ENCODE measurements around the gene CDC73. TPM values are rescaled to one million over a fixed set of nuclear protein-coding genes. Genes with fewer than 3 reads are reported as not detected.
"Not testable (repeated sequence)": the region's sequence is repeated elsewhere in the genome, so short reads cannot be mapped to it uniquely, and the experiment has no call there.

Gene CDC73
- polyA plus RNA-seq, 10 donors = 22.8 to 34.4 (median 28.5) TPM

- no peak for DNase-seq
Observed at GRCh38 chr1:193176113-193176512, 54.3 kb downstream of the CDC73 start.

- no peak for DNase-seq
Observed at GRCh38 chr1:193176788-193177187, 55.0 kb downstream of the CDC73 start.

GRCh38 chr1:193179094-193179493 is 57.3 kb downstream of the CDC73 start:
- no peak for DNase-seq

- DNase-seq = no peak
Observed at GRCh38 chr1:193181536-193181935, 59.7 kb downstream of the CDC73 start.

DNA sequence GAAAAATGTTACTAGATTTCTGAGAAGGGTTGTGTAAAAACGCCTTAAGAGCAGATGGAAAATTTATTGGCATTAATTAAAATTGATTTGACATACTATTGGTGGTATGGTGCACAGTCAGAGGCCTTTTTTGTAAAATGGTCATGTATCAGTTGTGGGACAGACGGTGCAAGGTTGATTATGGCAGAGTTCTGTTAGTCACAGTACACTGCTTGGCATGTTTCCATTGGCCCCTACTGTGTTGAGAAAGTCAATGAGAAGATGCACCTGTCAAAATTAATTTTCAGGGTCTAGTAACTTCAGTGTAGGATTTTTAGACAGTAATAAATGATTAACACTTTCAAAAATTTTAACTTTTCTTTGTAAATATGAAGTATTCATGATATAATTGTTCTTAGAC is 60.2 kb downstream of the CDC73 start:
- peak; percentile 17 to 38 (median 27) for DNase-seq

GRCh38 chr1:193183019-193183627 is 61.3 kb downstream of the CDC73 start:
- peak; percentile 53 to 69 (median 54) for DNase-seq

- no peak for DNase-seq
Observed at GRCh38 chr1:193184776-193185175, 62.9 kb downstream of the CDC73 start.

DNA sequence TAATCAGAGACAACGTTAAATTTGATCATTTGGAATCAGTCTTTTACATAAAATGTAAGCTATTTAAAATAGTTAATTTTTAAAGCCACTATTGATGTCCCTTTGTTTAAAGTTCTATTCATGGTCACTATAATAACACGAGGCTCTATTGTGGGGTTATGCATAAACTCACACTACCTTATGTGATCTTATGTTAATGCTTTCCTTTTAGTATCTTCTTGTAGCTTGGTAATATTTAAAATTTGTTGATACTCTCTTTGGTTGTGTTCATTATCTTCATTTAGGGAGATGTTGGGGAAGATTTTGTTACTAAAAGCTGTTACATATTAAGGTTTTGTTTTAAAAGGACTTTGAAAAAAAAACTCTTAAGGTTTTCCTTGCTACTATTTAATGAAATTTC is 63.4 kb downstream of the CDC73 start:
- DNase-seq = no peak

DNA sequence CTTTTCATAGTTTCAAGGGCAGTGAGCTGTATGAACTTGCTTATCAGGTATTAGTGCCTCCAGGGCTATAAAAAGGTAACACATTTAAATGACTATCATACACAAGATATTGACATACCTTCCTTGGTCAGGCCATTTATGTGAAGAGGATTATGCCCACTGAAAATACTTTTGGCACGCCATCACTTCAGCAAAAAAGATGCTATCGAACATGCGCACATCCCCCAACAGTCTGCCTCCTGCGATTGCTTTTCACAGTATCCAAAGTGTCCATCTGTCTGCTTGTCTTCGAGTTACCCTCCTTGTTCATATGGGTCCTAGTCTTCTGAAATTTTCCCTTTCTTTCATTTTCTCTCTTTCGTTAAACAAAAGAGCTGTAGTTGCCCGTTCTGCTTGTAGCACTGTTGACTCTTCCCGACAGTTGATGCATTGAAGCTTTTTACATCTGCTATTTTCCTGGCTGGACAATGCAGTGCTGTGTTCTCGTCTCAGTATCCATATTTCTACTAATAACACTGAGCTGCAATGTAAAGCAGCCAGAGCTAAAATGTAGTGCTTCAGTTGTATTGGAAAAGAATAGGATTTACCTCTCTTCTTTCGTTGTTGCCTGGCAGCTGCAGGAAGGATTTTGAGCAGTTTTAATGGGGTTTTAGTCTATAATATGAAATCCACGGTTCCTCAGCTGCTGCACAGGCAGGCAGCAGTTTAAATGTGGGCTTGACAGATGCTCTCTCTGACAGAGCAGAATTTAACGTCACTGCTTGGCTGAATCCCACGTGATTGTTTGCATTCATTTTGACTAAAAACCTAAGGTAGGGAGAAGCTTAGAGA is 64.3 kb downstream of the CDC73 start, which contains the start of gene B3GALT2:
TSS of gene B3GALT2 (minus strand) at position 713 of the 831 bp plus-strand sequence. CDS start 5,051 bp downstream, outside the sequence.
- DNase-seq = peak; percentile 79 to 89 (median 80)

DNA sequence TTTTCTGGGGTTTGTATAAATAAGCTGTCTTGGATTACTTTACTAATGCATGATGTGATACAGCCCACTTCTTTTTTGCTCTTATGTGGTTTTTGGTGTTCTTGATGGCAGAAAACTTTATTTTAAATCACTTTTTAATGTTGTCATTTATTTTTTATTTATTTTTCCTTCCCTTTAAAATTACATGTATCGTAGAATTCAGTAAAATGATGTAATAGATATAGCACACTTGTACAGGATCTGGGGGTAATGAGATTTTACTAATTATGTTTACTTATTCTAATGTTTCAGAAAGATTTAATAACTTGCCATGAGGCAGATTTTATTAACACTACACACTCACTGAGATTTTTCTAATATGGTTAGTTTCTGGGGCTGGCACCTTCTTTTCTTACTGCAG is 65.3 kb downstream of the CDC73 start:
- no peak for DNase-seq

- DNase-seq = not testable (repeated sequence)
Observed at GRCh38 chr1:193188915-193189314, 67.1 kb downstream of the CDC73 start.

DNA sequence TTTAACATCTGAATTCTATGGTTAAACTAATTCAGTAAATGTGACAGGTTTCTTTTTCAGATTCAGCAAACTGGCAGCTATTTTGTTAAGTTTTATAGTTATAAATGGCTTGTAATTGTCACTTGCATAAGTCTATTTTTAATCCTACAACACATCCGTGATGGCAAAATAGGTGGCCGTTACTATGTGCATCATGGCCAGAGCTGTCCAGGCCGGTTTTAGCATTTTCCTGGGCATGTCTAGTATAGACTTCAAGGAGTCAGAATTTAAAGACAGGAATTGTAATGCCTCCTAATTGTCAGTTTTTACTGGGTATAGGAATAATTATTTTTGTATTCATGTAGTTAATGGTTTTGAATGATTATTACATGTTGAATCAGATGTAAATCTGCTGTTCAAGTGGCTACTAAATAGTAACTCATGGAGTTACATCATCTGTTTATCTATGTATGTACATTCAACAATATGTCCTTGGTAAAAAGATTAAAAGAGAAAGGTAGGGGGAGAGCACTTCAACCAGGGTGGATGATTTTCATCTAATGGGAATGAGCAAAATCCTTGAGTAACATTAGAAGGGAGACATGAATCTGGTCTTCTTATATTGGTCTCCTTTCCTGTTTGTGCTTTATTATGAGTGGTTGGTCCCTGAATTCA is 67.7 kb downstream of the CDC73 start:
- DNase-seq = no peak

DNA sequence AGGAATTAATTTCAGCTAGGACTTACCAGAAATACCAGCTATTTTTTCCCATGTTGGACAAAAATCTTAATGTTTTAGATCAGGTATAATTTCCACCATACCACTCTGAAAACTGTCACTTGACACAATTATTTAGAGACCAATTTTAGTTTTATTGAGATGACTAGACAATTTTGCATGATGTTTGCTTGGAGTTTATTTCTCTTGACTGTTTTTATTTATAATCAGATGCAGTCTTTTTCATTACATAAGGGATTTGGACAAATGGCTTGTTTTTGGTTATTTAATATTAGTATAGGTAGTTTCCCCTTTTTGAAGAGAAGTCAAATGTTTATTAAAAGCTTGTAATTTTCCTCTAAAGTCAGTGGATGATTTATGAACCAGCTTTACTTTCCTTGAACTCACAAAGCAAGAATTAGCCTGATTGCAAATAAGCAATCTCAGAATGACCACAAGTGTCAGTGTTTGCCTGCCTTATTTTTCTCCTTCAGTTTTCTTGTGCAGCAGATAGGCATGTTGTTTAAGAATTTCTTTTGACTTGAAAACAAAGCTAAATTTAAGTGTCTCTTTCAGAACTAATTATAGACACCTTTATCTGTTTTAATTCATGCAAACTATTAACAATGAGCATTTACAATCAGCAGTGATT is 68.4 kb downstream of the CDC73 start:
- DNase-seq = peak in 1 of 3 donors; percentile 27

DNA sequence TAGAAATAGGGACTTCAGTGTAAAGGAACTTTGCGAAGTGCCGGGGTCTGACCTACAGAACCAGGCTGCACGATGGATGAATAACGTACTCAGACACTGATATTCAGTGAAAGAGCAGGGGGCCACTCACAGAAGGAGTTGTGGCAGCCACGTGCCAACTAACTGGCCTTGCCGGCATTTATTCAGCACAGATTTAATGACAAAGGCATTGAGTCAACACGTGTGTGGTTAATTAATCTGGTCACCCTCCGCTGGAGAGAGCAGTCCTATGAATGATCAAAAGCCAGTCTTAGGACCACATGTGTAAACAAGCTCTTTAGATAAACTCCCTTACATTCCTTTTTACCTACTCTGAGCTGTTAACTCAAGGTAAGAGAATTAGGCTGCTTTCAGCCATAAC is 70.8 kb downstream of the CDC73 start:
- DNase-seq = no peak

GRCh38 chr1:193199940-193200339 is 78.1 kb downstream of the CDC73 start:
- no peak for DNase-seq

- DNase-seq = no peak
Observed at GRCh38 chr1:193201021-193201420, 79.2 kb downstream of the CDC73 start.

DNA sequence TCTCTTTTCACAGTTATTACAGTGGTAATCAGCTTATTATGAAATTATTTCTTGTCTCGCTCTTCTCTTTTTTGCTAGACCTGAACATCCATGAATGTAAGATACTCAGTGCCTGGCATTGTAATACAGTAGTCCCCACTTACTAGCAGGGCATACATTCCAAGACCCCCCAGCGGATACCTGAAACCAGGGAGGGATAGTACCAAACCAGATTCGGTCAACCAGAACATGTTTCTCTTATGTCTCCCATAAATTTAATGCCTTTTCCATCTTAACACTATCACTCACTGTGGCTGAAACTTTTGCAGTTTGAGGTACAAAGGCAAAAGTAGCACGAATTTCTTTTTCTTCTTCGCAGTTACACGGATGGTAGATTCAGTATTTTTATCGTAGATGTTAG is 89.2 kb downstream of the CDC73 start:
- DNase-seq = no peak

GRCh38 chr1:193211539-193211938 is 89.7 kb downstream of the CDC73 start:
- peak in 1 of 3 donors; percentile 31 for DNase-seq

- no peak for DNase-seq
Observed at GRCh38 chr1:193212637-193213036, 90.8 kb downstream of the CDC73 start.

DNA sequence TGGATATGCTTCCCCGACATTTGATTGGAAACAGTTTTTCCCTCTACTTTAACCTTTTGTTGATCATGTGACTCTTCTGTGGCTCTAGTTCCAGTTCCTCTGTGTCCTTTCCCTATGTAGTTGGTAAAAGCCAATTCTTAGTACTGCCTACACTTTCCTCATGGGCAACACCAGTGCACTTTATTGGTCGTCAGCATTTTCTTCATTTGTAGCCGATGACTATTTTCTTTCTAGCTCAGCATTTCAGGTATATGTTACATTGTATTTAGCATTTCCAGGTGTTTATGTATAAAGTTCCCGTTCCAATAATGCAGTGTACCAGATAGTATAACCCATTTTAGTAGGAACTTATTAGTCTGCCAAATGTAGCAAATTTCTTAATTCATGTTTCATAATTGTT is 92.2 kb downstream of the CDC73 start:
- no peak for DNase-seq

DNA sequence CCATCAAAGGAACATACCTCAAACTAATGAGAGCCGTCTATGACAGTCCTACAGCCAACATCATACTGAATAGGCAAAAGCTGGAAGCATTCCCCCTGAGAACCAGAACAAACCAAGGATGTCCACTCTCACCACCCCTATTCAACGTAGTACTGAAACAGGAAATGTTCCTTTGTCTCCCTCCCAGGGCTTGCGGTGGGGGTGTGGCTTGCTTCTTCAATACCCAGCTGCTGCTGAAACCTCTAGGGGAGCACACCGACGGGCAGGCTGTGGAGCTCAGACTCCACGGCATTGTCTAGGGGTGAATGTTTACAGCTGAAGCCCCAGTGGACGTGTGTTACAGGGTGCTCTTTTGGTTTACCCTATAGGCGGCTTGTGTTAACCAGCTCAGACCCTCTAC is 95.1 kb downstream of the CDC73 start:
- DNase-seq = no peak

DNA sequence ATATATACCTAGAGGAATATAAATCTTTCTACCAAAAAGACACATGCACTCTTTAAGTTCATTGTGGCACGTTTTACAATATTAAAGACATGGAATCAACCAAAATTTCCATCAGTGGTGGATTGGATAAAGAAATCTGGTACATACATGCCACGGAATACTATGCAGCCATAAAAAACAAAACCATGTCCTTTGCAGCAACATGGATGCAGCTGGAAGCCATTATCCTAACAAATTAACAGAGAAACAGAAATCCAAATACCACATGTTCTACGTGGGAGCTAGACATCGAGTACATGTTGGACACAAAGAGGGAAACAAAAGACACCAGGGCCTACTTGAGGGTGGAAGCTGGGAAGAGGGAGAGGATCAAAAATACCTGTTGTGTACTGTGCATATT is 97.6 kb downstream of the CDC73 start:
- DNase-seq = no peak

All from muscle of back (tissue), 11 donors.